8988T (cell line): ENCODE results near the gene TSC1.
A peak's percentile ranks its signal among the peaks of the same experiment; 100 is the strongest.

Experiments
- DNase-seq: peaks from one replicate; pipeline ENCODE4 v3.0.0; 2011

The TSC1 gene

GRCh38 chr9:132931178-132931735, 13.2 kb downstream of the TSC1 start:
- DNase-seq: no peak

- DNase-seq: no peak
Measured at GRCh38 chr9:132927704-132928103, 16.7 kb downstream of the TSC1 start.

- DNase-seq: no peak
Measured at GRCh38 chr9:132923346-132923902, 21.0 kb downstream of the TSC1 start.

GRCh38 chr9:132919614-132920268, 24.7 kb downstream of the TSC1 start:
- no peak for DNase-seq

- DNase-seq: no peak
Measured at GRCh38 chr9:132914924-132915323, 29.5 kb downstream of the TSC1 start.

- no peak for DNase-seq
Measured at GRCh38 chr9:132912131-132912530, 32.3 kb downstream of the TSC1 start.

- DNase-seq: no peak
Measured at GRCh38 chr9:132910376-132910775, 34.0 kb downstream of the TSC1 start.

GRCh38 chr9:132909311-132909710, 35.1 kb downstream of the TSC1 start:
- no peak for DNase-seq

- DNase-seq: no peak
Measured at GRCh38 chr9:132908635-132909034, 35.8 kb downstream of the TSC1 start.

- DNase-seq: no peak
Measured at GRCh38 chr9:132905726-132906125, 38.7 kb downstream of the TSC1 start.

- DNase-seq: no peak
Measured at GRCh38 chr9:132903574-132904492, 40.6 kb downstream of the TSC1 start.

GRCh38 chr9:132901858-132902831, 42.3 kb downstream of the TSC1 start:
- peak; percentile 66 for DNase-seq

GRCh38 chr9:132898051-132898450, 46.4 kb downstream of the TSC1 start:
- DNase-seq: no peak

GRCh38 chr9:132896906-132897305, 47.5 kb downstream of the TSC1 start:
- DNase-seq: no peak

- DNase-seq: no peak
Measured at GRCh38 chr9:132896264-132896663, 48.2 kb downstream of the TSC1 start.

GRCh38 chr9:132894862-132895835, 49.3 kb downstream of the TSC1 start:
- no peak for DNase-seq

- no peak for DNase-seq
Measured at GRCh38 chr9:132894346-132894745, 50.1 kb downstream of the TSC1 start.

- DNase-seq: no peak
Measured at GRCh38 chr9:132892400-132892799, 52.0 kb downstream of the TSC1 start.

- no peak for DNase-seq
Measured at GRCh38 chr9:132888151-132888550, 56.3 kb downstream of the TSC1 start.

- no peak for DNase-seq
Measured at GRCh38 chr9:132887181-132888120, 57.0 kb downstream of the TSC1 start.
